Stimulated activated CD8-positive, alpha-beta memory T cell treated with anti-CD3 and anti-CD28 coated beads, Interleukin-12 subunit alpha, Interleukin-12 subunit beta, amount 100 ng/mL, for 24 hours (primary cell): ENCODE measurements around the gene CEP350.

Experiments used
- DNase-seq: peaks from one replicate; pipeline ENCODE4 v3.0.0-alpha.2; 2020; ENCODE audit errors: extremely low read depth

Gene CEP350

GRCh38 chr1:180062452-180062971 lies 107.9 kb downstream of the CEP350 start:
- no peak for DNase-seq

GRCh38 chr1:180065408-180065807 lies 110.8 kb downstream of the CEP350 start:
- DNase-seq: no peak

GRCh38 chr1:180066150-180066549 lies 111.5 kb downstream of the CEP350 start:
- DNase-seq: no peak

- no peak for DNase-seq
Measured at GRCh38 chr1:180070286-180070685, 115.7 kb downstream of the CEP350 start.

- DNase-seq: no peak
Measured at GRCh38 chr1:180071759-180072158, 117.1 kb downstream of the CEP350 start.

- DNase-seq: no peak
Measured at GRCh38 chr1:180080439-180080838, 125.8 kb downstream of the CEP350 start.

GRCh38 chr1:180081474-180081873 lies 126.9 kb downstream of the CEP350 start:
- no peak for DNase-seq

- DNase-seq: no peak
Measured at GRCh38 chr1:180083164-180083563, 128.6 kb downstream of the CEP350 start.

- no peak for DNase-seq
Measured at GRCh38 chr1:180084867-180085266, 130.3 kb downstream of the CEP350 start.

GRCh38 chr1:180085331-180085730 lies 130.7 kb downstream of the CEP350 start:
- no peak for DNase-seq

GRCh38 chr1:180092931-180093650 lies 138.5 kb downstream of the CEP350 start:
- no peak for DNase-seq

- DNase-seq: no peak
Measured at GRCh38 chr1:180094705-180095295, 140.2 kb downstream of the CEP350 start.

- DNase-seq: no peak
Measured at GRCh38 chr1:180096584-180097325, 142.1 kb downstream of the CEP350 start.

GRCh38 chr1:180097326-180097605 lies 142.7 kb downstream of the CEP350 start:
- no peak for DNase-seq

GRCh38 chr1:180101411-180101810 lies 146.8 kb downstream of the CEP350 start:
- DNase-seq: no peak

- DNase-seq: no peak
Measured at GRCh38 chr1:180103819-180104218, 149.2 kb downstream of the CEP350 start.

- no peak for DNase-seq
Measured at GRCh38 chr1:180112091-180112490, 157.5 kb downstream of the CEP350 start.

- no peak for DNase-seq
Measured at GRCh38 chr1:180112984-180113647, 158.5 kb downstream of the CEP350 start.

GRCh38 chr1:180114396-180114945 lies 159.9 kb downstream of the CEP350 start:
- no peak for DNase-seq

GRCh38 chr1:180116964-180117763 lies 162.6 kb downstream of the CEP350 start:
- DNase-seq: no peak

- no peak for DNase-seq
Measured at GRCh38 chr1:180117764-180118116, 163.1 kb downstream of the CEP350 start.
